Mucosa of rectum (tissue), 2 donors: ENCODE measurements around the gene CTNS.
A peak's percentile ranks its signal among the peaks of the same experiment; 100 is the strongest.
"Not testable (repeated sequence)": the region's sequence is repeated elsewhere in the genome, so short reads cannot be mapped to it uniquely, and the experiment has no call there.

Experiments
- H3K27ac ChIP-seq, 2 donors: one replicate each; pipeline ENCODE4 v1.7.0; 2013; ENCODE audit warnings: inconsistent platforms in 2 of 2, low read depth in 2 of 2, low read length in 2 of 2
- H3K27me3 ChIP-seq, 2 donors: one replicate each; pipeline ENCODE4 v1.7.0; 2013; ENCODE audit warnings: low read length in 2 of 2; ENCODE audit not compliant: control insufficient read depth in 2 of 2, insufficient read depth in 2 of 2
- H3K36me3 ChIP-seq, 2 donors: one replicate each; pipeline ENCODE4 v1.7.0; 2013; ENCODE audit warnings: low read length in 2 of 2; ENCODE audit not compliant: control insufficient read depth in 2 of 2, insufficient read depth in 2 of 2
- H3K4me1 ChIP-seq, 2 donors: one replicate each; pipeline ENCODE4 v1.7.0; 2013; ENCODE audit warnings: low read length in 2 of 2, mild to moderate bottlenecking in 1 of 2; ENCODE audit not compliant: control insufficient read depth in 2 of 2, insufficient read depth in 2 of 2
- H3K4me3 ChIP-seq, 2 donors: one replicate each; pipeline ENCODE4 v1.7.0; 2013; ENCODE audit warnings: low read length in 2 of 2
- H3K9ac ChIP-seq, 2 donors: one replicate each; pipeline ENCODE4 v1.7.0; 2013; ENCODE audit warnings: low read length in 2 of 2, low read depth in 1 of 2, mild to moderate bottlenecking in 1 of 2
- H3K9me3 ChIP-seq, 2 donors: one replicate each; pipeline ENCODE4 v1.7.0; 2013; ENCODE audit warnings: low read length in 2 of 2; ENCODE audit not compliant: control insufficient read depth in 2 of 2
- donor health status: healthy.
- donor health status: Normal muscosa, but diverticular disease.

The CTNS gene

DNA sequence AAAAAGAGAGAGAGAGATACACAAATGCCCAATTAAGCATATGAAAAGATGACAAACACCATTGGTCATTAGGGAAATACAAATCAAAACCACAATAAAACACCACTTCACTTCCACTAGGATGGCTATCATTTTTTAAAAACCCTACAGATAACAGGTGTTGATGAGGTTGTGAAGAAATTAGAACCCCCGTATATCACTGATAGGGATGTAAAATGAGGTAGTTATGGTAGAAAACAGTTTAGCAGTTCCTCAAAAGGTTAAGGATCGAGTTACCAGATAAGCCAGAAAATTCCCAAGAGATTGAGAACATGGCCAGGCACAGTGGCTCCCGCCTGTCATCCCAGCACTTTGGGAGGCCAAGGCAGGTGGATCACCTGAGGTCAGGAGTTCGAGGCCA, 56.6 kb downstream of the CTNS start:
- Histone ChIP-seq H3K9me3 (no peaks in the 10 kb centered on the region), H3K4me1 (peaks cover 0 to 2% of the 10 kb centered on the region in 2 donors), H3K9ac (no peak overlapping the region), H3K4me3 (no peak overlapping the region), H3K27me3 (peaks cover 9 to 18% of the 10 kb centered on the region in 2 donors), H3K27ac (no peak overlapping the region), H3K36me3 (no peaks in the 10 kb centered on the region)

- no peak overlapping the region for H3K4me3 ChIP-seq
- H3K9ac ChIP-seq, result no peak overlapping the region
- no peak overlapping the region for H3K27ac ChIP-seq
- no peaks in the 10 kb centered on the region for H3K9me3 ChIP-seq
- peaks cover 0 to 2% of the 10 kb centered on the region in 2 donors for H3K4me1 ChIP-seq
- H3K36me3 ChIP-seq, result no peaks in the 10 kb centered on the region
- H3K27me3 ChIP-seq, result peaks cover 9 to 18% of the 10 kb centered on the region in 2 donors
Observed at GRCh38 chr17:3693829-3694231, 57.3 kb downstream of the CTNS start.

DNA sequence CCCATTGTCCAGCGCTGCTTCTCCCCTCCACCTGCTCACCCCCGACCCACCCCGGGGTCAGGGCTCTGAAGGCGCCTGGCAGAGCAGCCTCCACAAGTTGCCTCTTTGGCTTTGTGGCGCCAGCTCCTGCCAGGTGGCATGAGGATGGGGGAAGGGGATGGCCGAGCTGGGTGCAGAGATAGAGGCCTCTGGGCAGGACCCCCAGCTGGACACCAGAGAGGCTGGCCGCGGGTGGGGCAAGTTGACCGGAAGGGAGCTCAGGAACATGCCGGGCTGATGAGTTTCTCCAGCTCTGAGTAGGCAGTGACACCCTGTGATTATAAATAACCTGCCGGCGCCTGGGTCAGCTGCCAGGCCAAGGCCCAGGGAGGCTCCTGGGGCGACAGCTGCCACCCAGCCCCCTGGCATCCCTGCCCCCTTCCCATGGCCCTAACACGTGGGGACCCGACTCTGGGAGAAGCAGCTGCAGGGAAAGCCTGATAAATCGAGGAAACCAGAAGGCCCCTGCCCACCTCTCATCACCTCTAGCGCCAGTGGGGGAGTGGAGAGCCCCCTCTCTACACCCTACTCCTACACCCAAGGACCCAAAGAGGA, 58.7 kb downstream of the CTNS start:
- Histone ChIP-seq H3K27ac (peak overlapping the region in 1 of 2 donors; percentile 32), H3K4me3 (peak overlapping the region; percentile 51 to 72), H3K27me3 (peaks cover 9 to 18% of the 10 kb centered on the region in 2 donors)

GRCh38 chr17:3695723-3696411, 59.3 kb downstream of the CTNS start, which contains the start of gene P2RX5:
Gene P2RX5, minus strand, starts transcription at chr17:3696155. Its CDS starts 150 bp downstream, at chr17:3696005.
- no peaks in the 10 kb centered on the region for H3K9me3 ChIP-seq
- H3K27me3 ChIP-seq, result peaks cover 9 to 18% of the 10 kb centered on the region in 2 donors
- peak within 1 kb of the TSS; percentile 51 to 72 for H3K4me3 ChIP-seq
- peak within 1 kb of the TSS in 1 of 2 donors; percentile 32 for H3K27ac ChIP-seq
- peak within 1 kb of the TSS; percentile 5 to 14 for H3K9ac ChIP-seq
- peaks cover 0 to 2% of the 10 kb centered on the region in 2 donors for H3K4me1 ChIP-seq
- no peaks in the 10 kb centered on the region for H3K36me3 ChIP-seq

More for the DNA sequence above, 58.7 kb downstream of the CTNS start:
- Histone ChIP-seq H3K36me3 (no peaks in the 10 kb centered on the region), H3K4me1 (peaks cover 0 to 2% of the 10 kb centered on the region in 2 donors), H3K9me3 (no peaks in the 10 kb centered on the region), H3K9ac (peak overlapping the region in 1 of 2 donors; percentile 5)

DNA sequence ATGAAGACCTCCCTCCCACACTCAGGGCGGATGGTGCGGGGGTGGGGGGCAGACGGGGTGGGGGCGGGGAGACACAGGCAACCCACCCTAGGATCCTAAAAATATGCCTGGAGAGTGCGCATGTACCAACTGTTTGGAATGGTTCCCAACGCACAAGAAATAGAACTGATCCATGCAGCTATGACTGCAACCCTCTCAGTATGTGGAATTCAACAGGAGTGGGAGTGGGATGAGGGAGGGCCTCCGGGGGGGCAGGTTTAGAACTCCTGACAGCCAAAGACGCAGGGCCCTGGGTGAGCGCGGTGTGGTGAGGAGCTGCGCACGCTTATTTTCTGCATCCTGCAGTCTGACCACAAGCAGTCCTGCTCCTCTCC, 60.5 kb downstream of the CTNS start:
- peaks cover 9 to 18% of the 10 kb centered on the region in 2 donors for H3K27me3 ChIP-seq
- H3K4me1 ChIP-seq, result peaks cover 0 to 2% of the 10 kb centered on the region in 2 donors
- no peak overlapping the region for H3K27ac ChIP-seq
- H3K36me3 ChIP-seq, result no peaks in the 10 kb centered on the region
- no peak overlapping the region for H3K9ac ChIP-seq
- H3K9me3 ChIP-seq, result no peaks in the 10 kb centered on the region
- no peak overlapping the region for H3K4me3 ChIP-seq

DNA sequence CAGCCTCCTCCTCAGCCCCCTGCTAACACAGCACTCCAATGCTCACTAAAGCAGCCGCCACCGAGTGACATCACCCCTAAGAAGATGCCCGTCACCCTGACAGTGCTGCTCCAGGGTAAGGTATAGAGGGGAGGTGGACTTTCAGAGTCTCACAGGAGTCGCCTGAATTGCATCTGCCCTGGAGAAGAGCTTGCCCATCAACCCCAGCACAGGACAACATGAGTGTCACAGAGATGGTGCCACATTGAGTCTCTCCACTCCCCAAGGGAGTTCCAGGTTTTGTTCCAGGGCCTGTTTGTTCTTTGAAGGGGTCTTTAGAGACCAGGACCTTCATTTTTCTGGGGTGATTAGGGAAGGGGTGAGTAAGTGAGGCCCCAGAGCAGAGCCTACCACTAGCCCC, 61.6 kb downstream of the CTNS start:
- peaks cover 9 to 18% of the 10 kb centered on the region in 2 donors for H3K27me3 ChIP-seq
- H3K4me3 ChIP-seq, result no peak overlapping the region
- H3K4me1 ChIP-seq, result peaks cover 0 to 2% of the 10 kb centered on the region in 2 donors
- no peaks in the 10 kb centered on the region for H3K36me3 ChIP-seq
- no peak overlapping the region for H3K27ac ChIP-seq
- no peaks in the 10 kb centered on the region for H3K9me3 ChIP-seq
- H3K9ac ChIP-seq, result no peak overlapping the region

- Histone ChIP-seq H3K27me3 (peaks cover 9 to 12% of the 10 kb centered on the region in 2 donors), H3K27ac (no peak overlapping the region), H3K4me1 (peaks cover 0 to 2% of the 10 kb centered on the region in 2 donors), H3K9me3 (no peaks in the 10 kb centered on the region), H3K4me3 (no peak overlapping the region), H3K9ac (no peak overlapping the region), H3K36me3 (no peaks in the 10 kb centered on the region)
Observed at GRCh38 chr17:3699951-3700350, 63.4 kb downstream of the CTNS start.

DNA sequence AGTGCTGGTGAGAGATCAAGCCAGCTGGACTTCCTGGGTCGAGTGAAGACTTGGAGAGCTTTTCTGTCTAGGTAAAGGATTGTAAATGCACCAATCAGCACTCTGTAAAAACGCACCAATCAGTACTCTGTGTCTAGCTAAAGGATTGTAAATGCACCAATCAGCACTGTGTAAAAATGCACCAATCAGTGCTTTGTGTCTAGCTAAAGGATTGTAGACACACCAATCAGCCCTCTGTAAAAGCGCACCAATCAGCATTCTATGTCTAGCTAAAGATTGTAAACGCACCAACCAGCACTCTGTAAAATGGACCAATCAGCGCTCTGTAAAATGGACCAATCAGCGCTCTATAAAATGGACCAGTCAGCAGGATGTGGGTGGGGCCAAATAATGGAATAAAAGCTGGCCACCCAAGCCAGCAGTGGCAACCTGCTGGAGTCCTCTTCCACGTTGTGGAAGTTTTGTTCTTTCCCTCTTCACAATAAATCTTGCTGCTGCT, 65.5 kb downstream of the CTNS start:
- not testable (repeated sequence) for H3K4me3 ChIP-seq, H3K9ac ChIP-seq, H3K9me3 ChIP-seq, H3K4me1 ChIP-seq, H3K27ac ChIP-seq, H3K27me3 ChIP-seq, H3K36me3 ChIP-seq

- H3K4me1 ChIP-seq, result no peaks in the 10 kb centered on the region
- H3K9ac ChIP-seq, result no peak overlapping the region
- H3K27me3 ChIP-seq, result no peaks in the 10 kb centered on the region
- no peak overlapping the region for H3K27ac ChIP-seq
- no peaks in the 10 kb centered on the region for H3K9me3 ChIP-seq
- H3K4me3 ChIP-seq, result no peak overlapping the region
- no peaks in the 10 kb centered on the region for H3K36me3 ChIP-seq
Observed at GRCh38 chr17:3704931-3705717, 68.6 kb downstream of the CTNS start.

- H3K9ac ChIP-seq, H3K4me1 ChIP-seq, H3K36me3 ChIP-seq, H3K4me3 ChIP-seq, H3K27me3 ChIP-seq, H3K9me3 ChIP-seq, H3K27ac ChIP-seq: not testable (repeated sequence)
Observed at GRCh38 chr17:3705718-3705984, 69.1 kb downstream of the CTNS start.
